ENCODE measurements around the gene AGL. TPM values are rescaled to one million over a fixed set of nuclear protein-coding genes. Genes with fewer than 3 reads are reported as not detected.
"Not testable (repeated sequence)": the region's sequence is repeated elsewhere in the genome, so short reads cannot be mapped to it uniquely, and the experiment has no call there.

Gene AGL
- total and polyA plus RNA-seq, 2 of the 8 experiments (the other 6 are each of a cell fraction or from before 2014, with no cell fraction given) = 2.7 to 19.2 TPM

DNA sequence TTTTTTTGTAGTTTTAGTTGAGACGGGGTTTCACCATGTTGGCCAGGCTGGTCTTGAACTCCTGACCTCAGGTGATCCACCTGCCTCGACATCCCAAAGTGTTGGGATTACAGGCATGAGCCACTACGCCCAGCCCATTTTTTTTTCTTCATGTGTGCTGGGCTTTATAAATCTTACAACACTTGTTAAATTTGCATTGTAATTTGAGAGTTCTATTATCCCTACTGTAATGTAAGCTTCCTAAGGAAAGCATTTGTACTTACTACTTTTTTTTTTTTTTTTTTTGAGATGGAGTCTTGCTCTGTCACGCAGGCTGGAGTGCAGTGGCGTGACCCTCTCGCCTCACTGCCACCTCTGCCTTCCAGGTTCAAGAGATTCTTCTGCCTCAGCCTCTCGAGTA lies 121.9 kb downstream of the AGL start:
- POLR2A ChIA-PET (ENCODE audit: partially characterized antibody); DNase-seq (ENCODE audit: low read depth in 1 of 2, low spot score in 2 of 2); FAIRE-seq; H2BK5ac ChIP-seq (ENCODE audit: low read depth, low read length); H3K9me3 ChIP-seq (ENCODE audit: insufficient read depth in 2 of 2, low read depth in 1 of 2, low read length in 1 of 2); H3K36me3 ChIP-seq (ENCODE audit: control insufficient read depth in 2 of 4, insufficient read depth in 4 of 4, low read length in 3 of 4); H4K5ac ChIP-seq (ENCODE audit: insufficient read length, low read depth, low read length); H3K27me3 ChIP-seq (replicated peaks in 1 of 4; ENCODE audit: control insufficient read depth in 3 of 4, extremely low read depth in 1 of 4, insufficient read depth in 3 of 4, low read length in 3 of 4); H3K79me1 ChIP-seq (ENCODE audit: low read depth, low read length); H4K91ac ChIP-seq (replicated peaks; ENCODE audit: insufficient read length, low read length); H2AK5ac ChIP-seq (ENCODE audit: low read depth, low read length); H3K14ac ChIP-seq (ENCODE audit: insufficient read length); CTCF ChIA-PET (ENCODE audit: partially characterized antibody); H2AFZ ChIP-seq (ENCODE audit: low read length); H3K23me2 ChIP-seq (ENCODE audit: low read depth, low read length); H2BK12ac ChIP-seq (ENCODE audit: low read depth, low read length); H2BK20ac ChIP-seq (ENCODE audit: low read length); H3K23ac ChIP-seq (ENCODE audit: insufficient read length); H3K27ac ChIP-seq (ENCODE audit: low read depth, low read length); H2BK15ac ChIP-seq (ENCODE audit: low read length); H3K4me3 ChIP-seq (ENCODE audit: extremely low read depth in 1 of 4, insufficient read depth in 2 of 4, low read depth in 3 of 4, low read length in 4 of 4); H3K18ac ChIP-seq (ENCODE audit: extremely low read depth, low read length); H4K8ac ChIP-seq (ENCODE audit: extremely low read depth, insufficient read depth, low read length); H3K56ac ChIP-seq (replicated peaks; ENCODE audit: insufficient read length, low read depth, low read length); H3K9ac ChIP-seq (replicated peaks in 1 of 4; ENCODE audit: extremely low read depth in 1 of 4, low read depth in 3 of 4, low read length in 3 of 4); H3K4ac ChIP-seq (replicated peaks; ENCODE audit: insufficient read length, low read depth, low read length); H2BK120ac ChIP-seq (replicated peaks; ENCODE audit: low read depth, low read length); H3K4me1 ChIP-seq (replicated peaks in 1 of 4; ENCODE audit: control insufficient read depth in 3 of 4, insufficient read depth in 4 of 4, low read length in 3 of 4); H4K20me1 ChIP-seq (replicated peaks in 1 of 2; ENCODE audit: control insufficient read depth in 1 of 2, insufficient read depth in 2 of 2, low read length in 2 of 2); H3K4me2 ChIP-seq (ENCODE audit: insufficient read depth in 1 of 2, low read depth in 2 of 2, low read length in 2 of 2): not testable (repeated sequence)
- 88% methylated on average over 7 of the region's 7 CpGs; no CpG with 5 or more reads in 1 of the 2 experiments for WGBS, 2 experiments (ENCODE audit: extremely low coverage in 1 of 2, insufficient coverage in 1 of 2, insufficient read length in 1 of 2, insufficient replicate concordance in 2 of 2, low coverage in 1 of 2, low lambda C conversion rate in 2 of 2, missing lambda C conversion rate in 1 of 2)
- H3K79me2 ChIP-seq (ENCODE audit: control insufficient read depth in 1 of 2, insufficient read depth in 2 of 2, low read length in 2 of 2) = peaks cover 0 to 15% of the 10 kb centered on the region in 2 experiments; a peak in 2 of 4 replicates

Small RNA genes within 50 kb of the gene (small RNA-seq; reads per million reads assigned to genes)
- gene AC096949.1 (ENCODE audit: insufficient read depth) = not detected

Other genes starting within 250 kb of the AGL start
- gene PALMD, start 204.2 kb upstream of the AGL start, total RNA-seq (2021; fragmentation: NEBNext Ultra II Directional; extraction: Animal tissue kit (Norgen Biotek cat#: 25700)) = not detected in 2 replicates
- gene PALMD, start 204.2 kb upstream of the AGL start, polyA plus RNA-seq (2011; rRNA removed) = not detected in 2 replicates
- gene FRRS1, start 83.7 kb upstream of the AGL start, total RNA-seq (2021; fragmentation: NEBNext Ultra II Directional; extraction: Animal tissue kit (Norgen Biotek cat#: 25700)) = 5.6 and 6.5 TPM in 2 replicates
- gene FRRS1, start 83.7 kb upstream of the AGL start, polyA plus RNA-seq (2011; rRNA removed) = 3.5 and 13.7 TPM in 2 replicates
- 12.5 and 13.8 TPM in 2 replicates for gene SLC35A3, start 119.6 kb downstream of the AGL start, total RNA-seq (2021; fragmentation: NEBNext Ultra II Directional; extraction: Animal tissue kit (Norgen Biotek cat#: 25700))
- 2.6 and 3.0 TPM in 2 replicates for gene SLC35A3, start 119.6 kb downstream of the AGL start, polyA plus RNA-seq (2011; rRNA removed)